HG03066 (cell line): ENCODE results near the gene ZNF486.
"Not testable (repeated sequence)": the region's sequence is repeated elsewhere in the genome, so short reads cannot be mapped to it uniquely, and the experiment has no call there.

Source experiments
- ATAC-seq: cut with Tn5 transposase; IDR thresholded peaks from one replicate; pipeline ENCODE4 v1.9.1; 2021; ENCODE audit warnings: low read depth; ENCODE audit not compliant: unreplicated experiment

ZNF486 gene

DNA sequence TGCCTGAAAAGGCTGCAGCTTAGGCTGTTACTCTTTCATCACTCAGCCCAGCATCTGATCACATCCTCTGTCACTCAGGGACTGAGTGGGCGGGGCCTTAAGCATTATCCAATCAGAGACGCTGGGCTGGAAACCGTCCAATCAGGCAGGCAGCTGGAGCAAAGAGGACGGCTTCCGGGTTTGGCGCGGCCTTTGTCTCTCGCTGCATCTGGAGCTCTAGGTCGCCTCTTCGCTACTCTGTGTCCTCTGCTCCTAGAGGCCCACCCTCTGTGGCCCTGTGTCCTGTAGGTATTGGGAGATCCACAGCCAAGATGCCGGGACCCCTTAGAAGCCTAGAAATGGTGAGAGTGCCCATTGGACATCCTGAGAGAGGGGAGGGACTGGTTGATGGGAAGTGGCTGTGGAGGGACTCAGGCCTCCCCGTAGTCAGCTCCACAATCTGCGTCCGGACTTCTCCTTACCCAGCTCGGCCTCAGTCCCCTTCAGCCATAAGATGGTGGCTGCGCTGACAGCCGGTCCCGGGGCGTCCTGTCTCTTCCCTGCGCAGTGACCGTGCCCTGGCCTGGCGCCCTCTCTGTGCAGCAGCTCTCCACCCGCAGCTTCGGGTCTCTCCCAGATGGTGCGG lies at the start of gene ZNF486:
ZNF486 (plus strand) TSS at position 195 of the 625 bp plus-strand sequence; CDS start at position 312, 117 bp downstream.
- ATAC-seq: no peak

DNA sequence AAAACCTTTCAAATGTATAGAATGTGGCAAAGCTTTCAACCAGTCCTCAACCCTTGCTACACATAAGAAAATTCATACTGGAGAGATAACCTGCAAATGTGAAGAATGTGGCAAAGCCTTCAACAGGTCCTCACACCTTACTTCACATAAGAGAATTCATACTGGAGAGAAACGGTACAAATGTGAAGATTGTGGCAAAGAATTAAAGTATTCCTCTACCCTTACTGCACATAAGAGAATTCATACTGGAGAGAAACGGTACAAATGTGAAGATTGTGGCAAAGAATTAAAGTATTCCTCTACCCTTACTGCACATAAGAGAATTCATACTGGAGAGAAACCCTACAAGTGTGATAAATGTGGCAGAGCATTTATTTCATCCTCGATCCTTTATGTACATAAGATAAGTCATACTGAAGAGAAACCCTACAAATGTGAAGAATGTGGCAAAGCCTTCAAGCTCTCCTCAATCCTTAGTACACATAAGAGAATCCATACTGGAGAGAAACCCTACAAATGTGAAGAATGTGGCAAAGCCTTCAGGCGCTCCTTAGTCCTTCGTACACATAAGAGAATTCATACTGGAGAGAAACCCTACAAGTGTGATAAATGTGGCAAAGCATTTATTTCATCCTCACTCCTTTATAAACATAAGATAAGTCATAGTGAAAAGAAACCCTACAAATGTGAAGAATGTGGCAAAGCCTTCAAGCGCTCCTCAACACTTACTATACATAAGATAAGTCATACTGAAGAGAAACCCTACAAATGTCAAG lies 48.8 kb upstream of the ZNF486 start:
- ATAC-seq: not testable (repeated sequence)

DNA sequence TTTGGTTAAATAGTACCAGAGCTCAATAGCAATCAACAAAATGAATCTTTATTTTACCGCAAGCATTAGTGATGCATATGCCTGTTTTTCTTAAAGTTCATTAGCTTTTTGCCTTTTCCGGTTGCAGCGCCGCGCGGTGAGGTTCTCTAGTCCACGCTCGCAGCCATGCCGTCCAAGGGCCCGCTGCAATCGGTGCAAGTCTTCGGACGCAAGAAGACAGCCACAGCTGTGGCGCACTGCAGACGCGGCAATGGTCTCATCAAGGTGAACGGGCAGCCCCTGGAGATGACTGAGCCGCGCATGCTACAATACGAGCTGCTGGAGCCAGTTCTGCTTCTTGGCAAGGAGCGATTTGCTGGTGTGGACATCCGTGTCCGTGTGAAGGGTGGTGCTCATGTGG lies 42.1 kb upstream of the ZNF486 start:
- no peak for ATAC-seq

DNA sequence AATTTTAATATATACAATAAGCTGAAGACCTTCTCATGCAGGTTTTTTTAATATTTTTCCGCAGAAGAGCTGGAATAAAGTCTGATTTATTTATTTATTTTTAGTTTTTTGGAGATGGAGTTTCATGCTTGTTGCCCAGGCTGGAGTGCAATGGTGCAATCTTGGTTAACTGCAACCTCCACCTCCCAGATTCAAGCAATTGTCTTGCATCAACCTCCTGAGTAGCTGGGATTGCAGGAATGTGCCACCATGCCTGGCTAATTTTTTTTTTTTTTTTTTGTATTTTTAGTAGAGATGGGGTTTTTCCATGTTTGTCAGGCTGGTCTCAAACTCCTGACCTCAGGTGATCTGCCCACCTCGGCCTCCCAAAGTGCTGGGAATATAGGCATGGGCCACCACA lies 34.1 kb upstream of the ZNF486 start:
- ATAC-seq: not testable (repeated sequence)

DNA sequence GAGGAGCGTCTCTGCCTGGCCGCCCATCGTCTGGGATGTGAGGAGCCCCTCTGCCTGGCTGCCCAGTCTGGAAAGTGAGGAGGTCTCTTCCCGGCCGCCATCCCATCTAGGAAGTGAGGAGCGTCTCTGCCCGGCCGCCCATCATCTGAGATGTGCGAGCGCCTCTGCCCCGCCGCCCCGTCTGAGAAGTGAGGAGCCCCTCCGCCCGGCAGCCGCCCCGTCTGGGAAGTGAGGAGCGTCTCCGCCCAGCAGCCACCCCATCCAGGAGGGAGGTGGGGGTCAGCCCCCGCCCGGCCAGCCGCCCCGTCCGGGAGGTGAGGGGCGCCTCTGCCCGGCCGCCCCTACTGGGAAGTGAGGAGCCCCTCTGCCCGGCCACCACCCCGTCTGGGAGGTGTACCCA lies 29.3 kb upstream of the ZNF486 start:
- ATAC-seq: not testable (repeated sequence)

DNA sequence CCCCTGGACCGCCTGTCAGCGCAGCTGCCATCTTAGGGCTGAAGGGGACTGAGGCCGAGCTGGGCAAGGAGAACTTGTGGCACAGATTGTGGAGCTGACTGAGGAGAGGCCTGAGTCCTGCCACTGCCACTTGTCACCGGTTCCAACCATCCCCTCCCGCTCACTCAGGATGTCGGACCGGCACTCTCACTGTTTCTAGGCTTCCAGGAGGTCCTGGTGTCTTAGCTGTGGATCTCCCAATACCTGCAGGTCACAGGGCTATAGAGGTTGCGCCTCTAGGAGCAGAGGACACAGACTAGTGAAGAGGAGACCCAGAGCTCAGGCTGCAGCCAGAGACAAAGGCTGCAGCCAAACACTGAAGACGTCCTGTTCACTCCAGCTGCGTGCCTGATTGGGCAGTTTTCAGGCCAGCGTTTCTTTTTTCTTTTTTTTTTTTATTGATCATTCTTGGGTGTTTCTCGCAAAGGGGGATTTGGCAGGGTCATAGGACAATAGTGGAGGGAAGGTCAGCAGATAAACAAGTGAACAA lies 15.3 kb upstream of the ZNF486 start:
- ATAC-seq: no peak

DNA sequence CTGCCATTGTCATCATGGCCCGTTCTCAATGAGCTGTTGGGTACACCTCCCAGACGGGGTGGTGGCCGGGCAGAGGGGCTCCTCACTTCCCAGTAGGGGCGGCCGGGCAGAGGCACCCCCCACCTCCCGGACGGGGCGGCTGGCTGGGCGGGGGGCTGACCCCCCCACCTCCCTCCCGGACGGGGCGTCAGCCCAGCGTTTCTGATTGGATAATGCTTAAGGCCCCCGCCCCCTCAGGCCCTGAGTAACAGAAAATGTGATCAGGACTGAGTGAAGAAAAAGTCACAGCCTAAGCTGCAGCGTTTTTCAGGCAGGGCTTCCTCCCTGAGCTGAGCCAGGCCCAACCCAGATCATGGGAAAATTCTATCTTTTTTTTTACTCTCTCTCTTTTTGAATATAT lies 14.5 kb upstream of the ZNF486 start:
- ATAC-seq: not testable (repeated sequence)

DNA sequence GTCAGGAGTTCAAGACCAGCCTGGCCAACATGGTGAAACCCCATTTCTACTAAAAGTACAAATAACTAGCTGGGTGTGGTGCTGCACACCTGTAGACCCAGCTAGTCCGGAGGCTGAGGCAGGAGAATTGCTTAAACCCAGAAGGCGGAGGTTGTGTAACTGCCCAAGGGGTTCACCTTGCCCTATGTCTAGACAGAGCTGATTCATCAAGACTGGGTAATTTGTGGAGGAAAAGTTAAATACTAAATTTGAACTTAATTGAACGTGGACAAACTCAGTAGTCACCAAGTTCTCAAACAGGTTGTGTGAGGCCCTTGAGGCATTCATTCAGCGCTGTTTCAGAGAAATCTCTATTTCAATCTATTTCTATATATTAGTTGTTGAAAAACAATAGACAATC lies 13.7 kb upstream of the ZNF486 start:
- ATAC-seq: no peak

DNA sequence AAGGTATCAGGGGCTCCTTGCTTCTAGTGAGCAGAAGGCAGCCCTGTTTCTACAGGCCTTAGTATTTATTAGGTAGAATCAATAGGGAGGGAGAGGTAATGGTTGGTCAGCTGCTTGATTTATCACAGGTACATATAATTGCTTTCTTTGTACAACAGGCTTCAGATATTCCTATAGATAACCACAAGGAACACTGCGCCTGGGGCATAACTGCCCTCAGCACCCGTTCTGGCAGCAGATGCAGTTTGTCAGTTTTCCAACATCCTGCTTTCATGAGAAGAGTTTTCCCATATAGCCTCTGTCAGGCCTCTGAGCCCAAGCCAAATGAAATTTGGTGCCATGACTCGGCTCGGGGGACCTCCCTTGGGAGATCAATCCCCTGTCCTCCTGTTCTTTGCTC lies 12.4 kb upstream of the ZNF486 start:
- no peak for ATAC-seq

DNA sequence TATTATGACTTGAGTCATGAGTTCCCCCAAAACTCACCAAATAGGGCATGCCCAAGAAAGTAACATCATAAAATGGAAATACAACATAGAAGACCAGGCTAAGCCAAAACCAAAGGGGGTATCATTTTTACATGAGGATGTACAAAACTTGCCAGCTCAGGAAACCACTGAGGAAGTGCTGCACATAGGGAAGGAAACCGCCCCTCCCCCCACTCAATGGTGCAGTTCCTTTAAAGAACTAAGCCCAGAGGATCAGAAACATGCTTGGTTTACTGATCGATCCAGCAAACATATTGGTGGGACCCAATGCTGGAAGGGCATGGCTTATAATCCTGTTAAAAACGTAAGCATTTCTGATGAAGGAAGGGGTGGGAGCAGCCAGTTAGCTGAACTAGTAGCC lies 4.2 kb upstream of the ZNF486 start:
- ATAC-seq: no peak

DNA sequence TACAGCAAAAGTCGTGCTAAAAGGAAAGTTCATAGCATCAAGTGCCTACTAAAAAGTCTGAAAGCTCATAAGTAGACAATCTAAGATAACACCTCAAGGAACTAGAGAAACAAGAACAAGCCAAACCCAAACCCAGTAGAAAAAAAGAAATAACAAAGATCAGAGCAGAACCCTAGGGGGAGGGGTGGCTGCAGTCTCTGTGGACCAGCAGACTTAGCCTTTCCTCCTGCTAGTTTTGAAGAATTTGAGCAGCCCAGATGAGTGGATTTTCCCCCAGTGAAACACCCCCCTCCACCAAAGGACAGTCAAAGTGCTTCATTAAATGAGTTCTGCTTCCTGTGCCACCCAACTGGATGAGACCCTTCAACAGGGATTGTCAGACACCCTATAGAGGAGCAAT lies 2.6 kb upstream of the ZNF486 start:
- ATAC-seq: no peak

DNA sequence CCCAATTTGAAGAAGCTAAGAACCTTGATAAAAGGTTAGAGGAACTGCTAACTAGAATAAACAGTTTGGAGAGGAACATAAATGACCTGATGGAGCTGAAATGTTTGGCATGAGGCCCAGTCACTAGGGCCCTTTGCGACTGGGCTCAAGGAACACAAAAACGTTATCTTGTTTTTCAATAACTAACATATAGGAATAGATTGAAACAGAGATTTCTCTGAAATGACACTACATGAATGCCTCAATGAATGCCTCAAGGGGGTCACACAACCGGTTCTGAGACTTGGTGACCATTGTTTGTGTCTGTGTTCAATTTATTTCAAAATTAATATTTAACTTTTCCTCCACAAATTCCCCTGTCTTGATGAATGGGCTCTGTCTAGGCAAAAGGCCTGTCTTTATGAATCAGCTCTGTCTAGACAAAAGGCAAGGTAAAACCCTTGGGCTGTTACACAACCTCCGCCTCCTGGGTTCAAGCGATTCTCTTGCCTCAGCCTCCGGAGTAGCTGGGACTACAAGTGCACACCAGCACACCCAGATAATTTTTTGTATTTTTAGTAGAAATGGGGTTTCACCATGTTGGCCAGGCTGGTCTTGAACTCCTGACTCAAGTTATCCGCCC lies 932 bp upstream of the ZNF486 start:
- ATAC-seq: no peak

DNA sequence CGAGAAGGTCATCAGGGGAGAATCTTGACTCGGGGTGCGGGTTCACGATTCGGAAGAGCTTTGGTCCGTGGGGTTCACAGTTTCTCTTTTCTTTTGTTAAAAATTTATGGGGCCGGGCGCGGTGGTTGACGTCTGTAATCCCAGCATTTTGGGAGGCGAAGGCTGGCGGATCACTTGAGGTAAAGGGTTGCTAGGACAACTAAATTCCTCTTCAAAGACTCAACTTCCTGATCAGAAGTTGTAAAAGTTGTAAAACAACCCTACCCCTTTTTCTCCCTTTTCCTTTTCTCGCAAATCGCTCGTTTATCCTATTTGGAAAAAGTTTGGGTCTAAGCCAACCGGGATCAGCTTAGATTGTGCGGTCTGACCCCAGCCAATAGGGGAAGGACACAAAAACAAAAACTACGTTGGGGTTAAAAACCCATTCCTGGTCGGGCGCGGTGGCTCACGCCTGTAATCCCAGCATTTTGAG lies 673 bp downstream of the ZNF486 start:
- ATAC-seq: no peak

DNA sequence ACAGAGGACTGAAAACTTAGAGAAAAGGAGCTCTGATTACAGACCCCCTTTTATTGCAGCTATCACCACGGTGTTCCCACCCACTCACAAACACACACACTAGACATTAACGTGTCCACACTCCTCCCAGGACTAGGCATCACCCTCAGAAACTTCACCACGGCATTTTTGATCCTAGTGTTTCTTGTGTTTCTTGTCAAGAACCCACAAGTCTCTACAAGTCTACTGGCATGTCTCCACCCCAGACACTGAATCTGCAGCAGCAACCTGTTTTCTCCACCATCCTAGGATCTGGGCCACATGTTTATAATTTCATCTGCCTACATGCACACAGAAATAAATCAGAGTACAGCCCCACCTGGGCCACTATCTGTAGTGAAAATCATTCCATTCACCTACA lies 4.3 kb downstream of the ZNF486 start:
- ATAC-seq: no peak

DNA sequence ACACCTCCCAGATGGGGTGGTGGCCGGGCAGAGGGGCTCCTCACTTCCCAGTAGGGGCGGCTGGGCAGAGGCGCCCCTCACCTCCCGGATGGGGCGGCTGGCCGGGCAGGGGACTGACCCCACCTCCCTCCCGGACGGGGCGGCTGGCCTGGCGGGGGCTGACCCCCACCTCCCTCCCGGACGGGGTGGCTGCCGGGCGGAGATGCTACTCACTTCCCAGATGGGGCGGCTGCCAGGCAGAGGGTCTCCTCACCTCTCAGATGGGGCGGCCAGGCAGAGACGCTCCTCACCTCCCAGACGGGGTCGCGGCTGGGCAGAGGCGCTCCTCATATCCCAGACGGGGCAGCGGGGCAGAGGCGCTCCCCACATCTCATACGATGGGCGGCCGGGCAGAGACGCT lies 8.8 kb downstream of the ZNF486 start:
- not testable (repeated sequence) for ATAC-seq

DNA sequence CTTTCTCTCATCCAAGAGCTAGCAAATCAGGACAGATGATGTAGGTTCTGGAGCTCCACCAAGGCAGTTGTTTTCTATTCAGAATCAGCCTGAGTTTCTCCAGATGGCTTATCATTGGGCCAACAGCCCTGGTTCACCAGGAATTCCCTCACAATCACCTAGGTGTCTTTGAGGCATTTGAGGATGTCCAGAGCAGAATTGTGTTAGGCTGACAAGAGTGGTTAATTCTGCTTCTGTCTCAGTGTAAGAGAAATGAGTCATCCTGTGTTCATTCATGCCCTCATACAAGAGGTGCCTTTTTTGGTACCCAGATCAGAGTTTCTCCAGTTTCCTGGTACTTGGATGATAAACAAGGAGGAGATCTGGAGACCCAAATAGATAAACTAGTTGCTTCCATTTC lies 12.9 kb downstream of the ZNF486 start:
- ATAC-seq: not testable (repeated sequence)

DNA sequence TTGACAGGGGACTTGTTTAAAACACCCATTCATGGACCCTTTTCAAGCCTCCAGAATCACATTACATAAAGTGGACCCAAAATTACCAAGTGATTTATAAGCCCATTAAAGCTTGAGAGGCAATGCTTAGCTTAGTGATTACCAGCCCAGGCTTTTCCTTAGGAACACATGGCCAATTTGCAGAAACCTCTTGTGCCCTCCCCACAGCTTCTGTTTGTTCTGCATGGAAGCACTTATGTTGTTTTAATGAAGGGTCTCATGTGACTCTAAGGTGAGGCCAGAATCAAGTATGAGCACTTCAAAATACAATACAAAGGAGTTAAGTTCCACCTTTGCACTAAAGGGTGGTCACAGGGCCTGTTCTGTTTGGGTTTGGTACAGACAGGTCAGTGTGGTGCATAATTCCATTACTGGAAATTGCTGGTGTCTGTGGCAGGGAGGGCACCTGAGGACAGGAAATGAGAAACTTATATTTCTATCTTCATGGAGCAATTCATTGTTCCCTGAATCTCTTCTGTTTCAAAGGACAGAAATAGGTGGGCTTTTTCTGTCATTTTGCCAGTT lies 15.3 kb downstream of the ZNF486 start:
- ATAC-seq: no peak

DNA sequence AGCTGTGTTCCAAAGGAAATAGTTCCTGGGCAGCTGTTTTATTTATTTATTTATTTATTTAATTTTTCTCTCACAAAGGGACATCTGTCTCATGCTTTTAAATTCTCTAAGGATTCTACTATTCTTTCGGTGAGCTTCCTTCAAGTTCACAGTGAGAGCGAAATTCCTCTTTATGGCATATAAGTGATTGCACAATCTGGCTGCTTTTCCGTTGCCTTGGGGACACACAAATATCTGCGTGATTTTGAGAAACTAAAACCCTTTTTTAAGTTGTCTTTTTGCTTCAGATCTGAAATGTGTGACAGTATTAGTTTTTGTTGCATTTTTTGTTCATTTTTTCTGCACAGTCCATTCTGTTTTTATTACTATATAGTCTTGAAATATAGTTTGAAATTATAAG lies 19.2 kb downstream of the ZNF486 start:
- no peak for ATAC-seq

DNA sequence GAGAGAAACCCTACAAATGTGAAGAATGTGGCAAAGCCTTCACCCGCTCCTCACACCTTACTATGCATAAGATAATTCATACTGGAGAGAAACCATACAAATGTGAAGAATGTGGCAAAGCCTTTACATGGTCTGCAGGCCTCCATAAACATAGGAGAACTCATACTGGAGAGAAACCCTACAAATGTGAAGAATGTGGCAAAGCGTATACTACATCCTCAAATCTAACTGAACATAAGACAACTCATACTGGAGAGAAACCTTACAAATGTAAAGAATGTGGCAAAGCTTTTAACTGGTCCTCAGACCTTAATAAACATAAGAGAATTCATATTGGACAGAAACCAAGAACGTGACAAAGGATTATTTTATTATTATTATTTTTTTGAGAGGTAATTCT lies 30.7 kb downstream of the ZNF486 start:
- no peak for ATAC-seq

DNA sequence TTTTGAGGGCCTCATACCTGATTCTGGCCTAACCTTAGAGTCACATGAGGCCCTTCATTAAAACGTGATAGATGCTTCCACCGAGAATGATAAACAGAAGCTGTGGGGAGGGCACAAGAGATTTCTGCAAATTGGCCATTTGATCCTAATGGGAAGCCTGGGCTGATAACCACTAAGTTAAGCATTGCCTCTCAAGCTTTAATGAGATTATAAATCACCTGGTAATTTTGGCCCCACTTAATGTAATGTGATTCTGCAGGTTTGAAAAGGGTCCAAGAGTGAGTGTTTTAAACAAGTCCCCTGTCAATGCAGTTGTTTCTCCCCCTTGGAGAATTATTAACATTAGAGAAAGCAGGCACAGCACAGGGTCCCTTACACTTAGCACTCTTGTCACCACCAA lies 42.0 kb downstream of the ZNF486 start:
- no peak for ATAC-seq

DNA sequence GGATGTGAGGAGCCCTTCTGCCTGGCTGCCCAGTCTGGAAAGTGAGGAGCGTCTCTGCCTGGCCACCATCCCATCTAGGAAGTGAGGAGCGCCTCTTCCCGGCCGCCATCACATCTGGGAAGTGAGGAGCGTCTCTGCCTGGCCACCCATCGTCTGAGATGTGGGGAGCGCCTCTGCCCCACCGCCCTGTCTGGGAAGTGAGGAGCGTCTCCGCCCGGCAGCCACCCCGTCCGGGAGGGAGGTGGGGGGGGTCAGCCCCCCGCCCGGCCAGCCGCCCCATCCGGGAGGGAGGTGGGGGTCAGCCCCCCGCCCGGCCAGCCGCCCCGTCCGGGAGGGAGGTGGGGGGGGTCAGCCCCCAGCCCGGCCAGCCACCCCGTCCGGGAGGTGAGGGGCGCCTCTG lies 47.4 kb downstream of the ZNF486 start:
- not testable (repeated sequence) for ATAC-seq
